ENCODE data around the gene SRP68.

GRCh38 chr17:76033139-76033538, 39.2 kb downstream of the SRP68 start:
- TF ChIP-seq TAF1 (IDR thresholded peaks at IDR 0.05; ENCODE audit: low read depth, low read length) (no peak), CBX5 (IDR thresholded peaks at IDR 0.05; ENCODE audit: low read depth, low read length) (no peak), EZH2 (IDR thresholded peaks at IDR 0.05; ENCODE audit: low read depth, low read length, severe bottlenecking) (no peak), SIN3A (conservative IDR thresholded peaks at IDR 0.05 in 1 of 2, IDR thresholded peaks at IDR 0.05 in 1 of 2; ENCODE audit: low read depth in 1 of 2, low read length in 2 of 2) (no peak), CTCF (IDR thresholded peaks at IDR 0.05; ENCODE audit: control extremely low read depth in 1 of 3, insufficient read depth in 1 of 3, low read depth in 1 of 3, low read length in 3 of 3) (no peak), GTF2F1 (IDR thresholded peaks at IDR 0.05; ENCODE audit: borderline replicate concordance, low read depth, low read length) (no peak), POLR2AphosphoS5 (IDR thresholded peaks at IDR 0.05; ENCODE audit: low read depth, low read length) (no peak), E2F6 (IDR thresholded peaks at IDR 0.05) (no peak), ZNF274 (IDR thresholded peaks at IDR 0.05; ENCODE audit: borderline replicate concordance, extremely low read depth, low read length) (no peak)

Measured in H1 (cell line).